AG09319 (cell line): ENCODE measurements around the gene ARL14EP.

Source experiments
- DNase-seq: peaks from one replicate; pipeline ENCODE4 v3.0.0-alpha.2; 2010; ENCODE audit warnings: low read depth; ENCODE audit errors: extremely low read depth
- TF ChIP-seq, protein P1 (sequence below): IDR thresholded peaks from 2 replicates; pipeline ENCODE4 v1.5.1; 2011; ENCODE audit warnings: low read depth, mild to moderate bottlenecking, inconsistent platforms, low read length, moderate library complexity

Gene ARL14EP

DNA sequence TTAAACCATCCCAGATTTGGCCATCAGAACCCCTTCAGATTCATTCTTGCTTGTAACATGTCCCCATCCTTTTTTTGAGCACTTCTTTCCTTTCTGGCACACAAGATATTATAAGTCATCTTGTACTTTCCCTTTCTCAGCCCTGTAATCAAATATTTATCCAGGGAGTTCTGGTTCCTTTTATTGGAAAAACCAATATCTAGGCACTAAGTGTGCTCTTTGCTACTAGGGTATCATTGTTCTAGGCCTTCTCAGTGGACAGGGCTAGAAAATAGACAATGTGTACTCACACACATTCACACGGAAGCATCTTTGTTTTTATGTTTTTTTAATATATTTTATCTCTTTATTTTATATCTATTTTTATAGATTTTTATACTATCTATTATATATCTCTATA is 47.3 kb downstream of the ARL14EP start:
- no peak for DNase-seq
- TF ChIP-seq, protein P1, sequence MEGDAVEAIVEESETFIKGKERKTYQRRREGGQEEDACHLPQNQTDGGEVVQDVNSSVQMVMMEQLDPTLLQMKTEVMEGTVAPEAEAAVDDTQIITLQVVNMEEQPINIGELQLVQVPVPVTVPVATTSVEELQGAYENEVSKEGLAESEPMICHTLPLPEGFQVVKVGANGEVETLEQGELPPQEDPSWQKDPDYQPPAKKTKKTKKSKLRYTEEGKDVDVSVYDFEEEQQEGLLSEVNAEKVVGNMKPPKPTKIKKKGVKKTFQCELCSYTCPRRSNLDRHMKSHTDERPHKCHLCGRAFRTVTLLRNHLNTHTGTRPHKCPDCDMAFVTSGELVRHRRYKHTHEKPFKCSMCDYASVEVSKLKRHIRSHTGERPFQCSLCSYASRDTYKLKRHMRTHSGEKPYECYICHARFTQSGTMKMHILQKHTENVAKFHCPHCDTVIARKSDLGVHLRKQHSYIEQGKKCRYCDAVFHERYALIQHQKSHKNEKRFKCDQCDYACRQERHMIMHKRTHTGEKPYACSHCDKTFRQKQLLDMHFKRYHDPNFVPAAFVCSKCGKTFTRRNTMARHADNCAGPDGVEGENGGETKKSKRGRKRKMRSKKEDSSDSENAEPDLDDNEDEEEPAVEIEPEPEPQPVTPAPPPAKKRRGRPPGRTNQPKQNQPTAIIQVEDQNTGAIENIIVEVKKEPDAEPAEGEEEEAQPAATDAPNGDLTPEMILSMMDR = no peak

DNA sequence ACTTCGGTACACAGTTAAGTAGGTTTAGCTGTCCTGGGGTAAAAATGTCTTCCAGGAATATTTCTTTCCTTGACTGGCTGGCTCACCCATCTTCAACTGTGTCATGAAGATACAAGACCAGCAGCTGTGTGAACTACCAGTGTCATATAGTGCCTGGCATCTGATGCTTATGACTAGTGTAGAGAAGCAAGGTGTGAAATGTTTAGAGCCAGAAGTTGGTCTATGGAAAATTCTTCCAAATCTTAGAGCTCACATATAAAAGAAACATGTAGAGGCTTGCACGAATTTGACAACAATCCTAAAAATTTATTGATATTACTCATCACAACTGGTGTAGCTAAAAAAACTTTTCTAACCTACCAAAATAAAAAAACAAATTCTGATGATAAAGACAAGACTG is 54.4 kb downstream of the ARL14EP start:
- TF ChIP-seq, protein P1 = no peak
- no peak for DNase-seq

DNA sequence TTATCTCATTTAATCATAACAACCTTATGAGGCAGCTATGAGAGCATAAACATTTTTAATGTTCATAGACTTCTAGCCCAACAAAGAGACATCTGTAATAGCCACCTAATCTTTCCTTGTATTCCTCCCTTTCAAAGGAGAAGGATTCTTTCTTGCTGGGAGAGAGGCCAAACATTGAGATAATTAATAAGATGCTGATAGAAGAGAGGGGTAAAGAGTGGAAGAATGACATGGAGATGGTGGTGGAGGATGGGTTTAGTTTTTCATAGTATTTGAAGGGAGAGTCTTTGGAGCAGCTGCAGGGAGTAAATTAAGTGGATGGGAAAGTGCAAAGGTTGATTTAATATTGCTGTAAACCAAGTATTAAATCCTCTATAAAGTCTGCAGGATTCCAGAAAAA is 57.9 kb downstream of the ARL14EP start:
- TF ChIP-seq, protein P1 = no peak
- DNase-seq = no peak

DNA sequence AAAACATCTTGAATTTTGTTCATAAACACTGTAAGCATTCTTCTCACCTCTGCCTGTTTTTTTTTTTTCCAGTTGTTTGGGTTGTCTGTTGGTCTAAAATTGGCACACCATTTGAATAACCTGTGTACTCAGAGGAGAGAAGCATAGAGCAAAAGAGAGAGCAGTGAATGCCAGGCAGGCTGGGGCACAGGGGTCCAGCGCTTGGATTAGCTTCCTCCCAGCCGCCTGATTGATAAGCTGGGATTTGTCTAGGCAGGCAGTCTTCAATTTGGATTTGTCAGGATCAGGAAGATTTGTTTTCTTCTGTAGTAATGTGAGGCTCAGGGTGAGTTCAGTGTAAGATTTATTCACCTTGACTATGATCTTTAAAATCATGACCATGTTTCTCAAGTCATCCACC is 59.0 kb downstream of the ARL14EP start:
- TF ChIP-seq, protein P1 = no peak
- no peak for DNase-seq
